Erythroblast (primary cell): ENCODE data around the gene ZNF546.

ENCODE experiments used
- DNase-seq, 2 experiments: peaks; one replicate each; lab custom pipeline; 2025; lab: John Stamatoyannopoulos, UW
- GATA1 ChIP-seq: IDR thresholded peaks from 2 replicates; pipeline ENCODE4 v1.6.1; 2011; ENCODE audit warnings: low read depth, mild to moderate bottlenecking, control low read depth, low read length, moderate library complexity
- POLR2A ChIP-seq: IDR thresholded peaks from 2 replicates; pipeline ENCODE4 v1.6.1; 2011; ENCODE audit warnings: mild to moderate bottlenecking, low read length

ZNF546 gene

GRCh38 chr19:40054632-40055031, 57.8 kb downstream of the ZNF546 start:
- TF ChIP-seq POLR2A (no peak), GATA1 (no peak)
- no peak for DNase-seq

- no peak for DNase-seq
- TF ChIP-seq POLR2A (no peak), GATA1 (no peak)
Observed at GRCh38 chr19:40055049-40055448, 58.2 kb downstream of the ZNF546 start.

GRCh38 chr19:40055832-40056504, 59.1 kb downstream of the ZNF546 start, which contains the start of gene ZNF780B:
Gene ZNF780B (minus strand): TSS chr19:40056231. CDS start chr19:40050332, 5,899 bp downstream.
- peak; percentile 58 to 64 for DNase-seq
- TF ChIP-seq POLR2A (peak; percentile 31), GATA1 (no peak)

GRCh38 chr19:40056505-40056904, 59.6 kb downstream of the ZNF546 start:
- no peak for TF ChIP-seq GATA1
- no peak for TF ChIP-seq POLR2A
- no peak for DNase-seq

- TF ChIP-seq GATA1 (no peak), POLR2A (no peak)
- DNase-seq, result no peak
Observed at GRCh38 chr19:40057166-40057565, 60.3 kb downstream of the ZNF546 start.

GRCh38 chr19:40059624-40060023, 62.8 kb downstream of the ZNF546 start:
- DNase-seq, result no peak
- TF ChIP-seq GATA1, result no peak
- no peak for TF ChIP-seq POLR2A

GRCh38 chr19:40070058-40070457, 73.2 kb downstream of the ZNF546 start:
- TF ChIP-seq POLR2A, result no peak
- no peak for DNase-seq
